HG02973 (cell line): ENCODE measurements around the gene PRDM15.

Experiments used
- ATAC-seq: cut with Tn5 transposase; IDR thresholded peaks from one replicate; pipeline ENCODE4 v1.9.1; 2021; ENCODE audit warnings: moderate library complexity; ENCODE audit not compliant: unreplicated experiment

Gene PRDM15

GRCh38 chr21:41812679-41813078, 66.5 kb downstream of the PRDM15 start:
- ATAC-seq: no peak

- no peak for ATAC-seq
Observed at GRCh38 chr21:41810597-41810932, 68.6 kb downstream of the PRDM15 start.

- ATAC-seq: no peak
Observed at GRCh38 chr21:41809891-41810596, 69.1 kb downstream of the PRDM15 start.

- ATAC-seq: no peak
Observed at GRCh38 chr21:41808846-41809245, 70.3 kb downstream of the PRDM15 start.

GRCh38 chr21:41808094-41808493, 71.0 kb downstream of the PRDM15 start:
- ATAC-seq: no peak

- no peak for ATAC-seq
Observed at GRCh38 chr21:41806773-41807172, 72.4 kb downstream of the PRDM15 start.

GRCh38 chr21:41805643-41806042, 73.5 kb downstream of the PRDM15 start:
- no peak for ATAC-seq

- no peak for ATAC-seq
Observed at GRCh38 chr21:41805038-41805437, 74.1 kb downstream of the PRDM15 start.

- no peak for ATAC-seq
Observed at GRCh38 chr21:41804381-41804780, 74.8 kb downstream of the PRDM15 start.

GRCh38 chr21:41803316-41803715, 75.8 kb downstream of the PRDM15 start:
- ATAC-seq: no peak

- ATAC-seq: no peak
Observed at GRCh38 chr21:41802684-41803083, 76.5 kb downstream of the PRDM15 start.

- ATAC-seq: no peak
Observed at GRCh38 chr21:41802198-41802584, 77.0 kb downstream of the PRDM15 start.

GRCh38 chr21:41801321-41802197, 77.6 kb downstream of the PRDM15 start:
- no peak for ATAC-seq

GRCh38 chr21:41800425-41801320, 78.5 kb downstream of the PRDM15 start:
- no peak for ATAC-seq

- ATAC-seq: no peak
Observed at GRCh38 chr21:41799763-41800162, 79.4 kb downstream of the PRDM15 start.

GRCh38 chr21:41798326-41798725, 80.8 kb downstream of the PRDM15 start:
- ATAC-seq: no peak

GRCh38 chr21:41796476-41797080, 82.6 kb downstream of the PRDM15 start:
- no peak for ATAC-seq

GRCh38 chr21:41795726-41796125, 83.4 kb downstream of the PRDM15 start:
- ATAC-seq: no peak

GRCh38 chr21:41794600-41794999, 84.5 kb downstream of the PRDM15 start:
- no peak for ATAC-seq

- no peak for ATAC-seq
Observed at GRCh38 chr21:41792711-41793110, 86.4 kb downstream of the PRDM15 start.

GRCh38 chr21:41786509-41786987, 92.6 kb downstream of the PRDM15 start:
- no peak for ATAC-seq
